ENCODE measurements around the gene C9orf152. TPM values are rescaled to one million over a fixed set of nuclear protein-coding genes. Genes with fewer than 3 reads are reported as not detected.

The C9orf152 gene
- total RNA-seq, 1 donor from 2014 or later: not detected

GRCh38 chr9:110179734-110180133 lies 28.2 kb downstream of the C9orf152 start:
- Mint-ChIP-seq H3K4me3 (ENCODE audit: low read depth) (no peak overlapping the region), H3K27me3 (no peaks in the 10 kb centered on the region), H3K36me3 (ENCODE audit: insufficient read depth) (no peaks in the 10 kb centered on the region), H3K4me1 (ENCODE audit: low read depth) (no peaks in the 10 kb centered on the region), H3K27ac (no peak overlapping the region), H3K9me3 (ENCODE audit: low read depth) (peaks cover 6% of the 10 kb centered on the region)
- TF ChIP-seq, protein P1, sequence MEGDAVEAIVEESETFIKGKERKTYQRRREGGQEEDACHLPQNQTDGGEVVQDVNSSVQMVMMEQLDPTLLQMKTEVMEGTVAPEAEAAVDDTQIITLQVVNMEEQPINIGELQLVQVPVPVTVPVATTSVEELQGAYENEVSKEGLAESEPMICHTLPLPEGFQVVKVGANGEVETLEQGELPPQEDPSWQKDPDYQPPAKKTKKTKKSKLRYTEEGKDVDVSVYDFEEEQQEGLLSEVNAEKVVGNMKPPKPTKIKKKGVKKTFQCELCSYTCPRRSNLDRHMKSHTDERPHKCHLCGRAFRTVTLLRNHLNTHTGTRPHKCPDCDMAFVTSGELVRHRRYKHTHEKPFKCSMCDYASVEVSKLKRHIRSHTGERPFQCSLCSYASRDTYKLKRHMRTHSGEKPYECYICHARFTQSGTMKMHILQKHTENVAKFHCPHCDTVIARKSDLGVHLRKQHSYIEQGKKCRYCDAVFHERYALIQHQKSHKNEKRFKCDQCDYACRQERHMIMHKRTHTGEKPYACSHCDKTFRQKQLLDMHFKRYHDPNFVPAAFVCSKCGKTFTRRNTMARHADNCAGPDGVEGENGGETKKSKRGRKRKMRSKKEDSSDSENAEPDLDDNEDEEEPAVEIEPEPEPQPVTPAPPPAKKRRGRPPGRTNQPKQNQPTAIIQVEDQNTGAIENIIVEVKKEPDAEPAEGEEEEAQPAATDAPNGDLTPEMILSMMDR (IDR thresholded peaks at IDR 0.05; ENCODE audit: unreplicated experiment): no peak
- DNase-seq (ENCODE audit: low spot score, unreplicated experiment): no peak

GRCh38 chr9:110178281-110178680 lies 29.7 kb downstream of the C9orf152 start:
- Mint-ChIP-seq H3K27me3 (no peaks in the 10 kb centered on the region), H3K4me3 (ENCODE audit: low read depth) (no peak overlapping the region), H3K4me1 (ENCODE audit: low read depth) (no peaks in the 10 kb centered on the region), H3K9me3 (ENCODE audit: low read depth) (peaks cover 6% of the 10 kb centered on the region), H3K36me3 (ENCODE audit: insufficient read depth) (no peaks in the 10 kb centered on the region), H3K27ac (no peak overlapping the region)
- TF ChIP-seq, protein P1 (IDR thresholded peaks at IDR 0.05; ENCODE audit: unreplicated experiment): no peak
- no peak for DNase-seq (ENCODE audit: low spot score, unreplicated experiment)

DNA sequence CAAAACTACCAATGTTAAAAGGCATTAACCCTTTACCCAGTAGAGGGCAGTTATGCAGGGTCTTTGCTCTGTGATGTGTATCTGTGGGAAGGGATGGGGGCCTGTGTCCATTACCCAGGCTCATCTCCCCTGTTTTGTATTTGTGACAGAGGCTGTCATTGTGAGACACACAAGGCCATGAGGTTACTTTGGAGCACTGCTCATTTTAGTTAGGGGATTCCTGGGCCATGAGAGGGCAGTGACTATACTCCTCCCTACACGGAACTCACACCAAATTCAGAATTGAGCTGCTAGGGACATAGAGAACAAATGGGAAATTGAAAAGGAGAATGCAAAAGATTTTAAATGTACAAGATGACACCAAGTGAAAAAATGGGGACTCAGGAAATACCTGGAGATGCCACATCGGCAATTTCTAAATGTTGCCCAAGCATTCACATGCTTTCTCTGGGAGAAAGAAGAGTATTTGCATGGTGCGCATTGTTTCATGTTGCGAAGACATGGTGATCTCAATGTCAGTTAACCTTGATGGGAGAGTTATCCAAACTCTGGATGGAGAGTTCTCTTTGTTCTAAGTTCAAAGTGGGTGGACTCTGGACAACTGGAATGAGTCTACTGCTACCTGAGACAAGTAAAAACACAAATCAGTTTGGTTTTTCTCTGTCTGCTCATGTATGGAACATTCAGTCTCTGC lies 32.5 kb downstream of the C9orf152 start:
- Mint-ChIP-seq H3K4me3 (ENCODE audit: low read depth) (no peak overlapping the region), H3K4me1 (ENCODE audit: low read depth) (no peaks in the 10 kb centered on the region), H3K9me3 (ENCODE audit: low read depth) (no peaks in the 10 kb centered on the region), H3K27me3 (no peaks in the 10 kb centered on the region), H3K27ac (no peak overlapping the region), H3K36me3 (ENCODE audit: insufficient read depth) (no peaks in the 10 kb centered on the region)
- DNase-seq (ENCODE audit: low spot score, unreplicated experiment): no peak
- TF ChIP-seq, protein P1 (IDR thresholded peaks at IDR 0.05; ENCODE audit: unreplicated experiment): no peak

GRCh38 chr9:110173322-110173642 lies 34.7 kb downstream of the C9orf152 start:
- no peak for DNase-seq (ENCODE audit: low spot score, unreplicated experiment)
- Mint-ChIP-seq H3K27me3 (no peaks in the 10 kb centered on the region), H3K27ac (no peak overlapping the region), H3K4me3 (ENCODE audit: low read depth) (peak overlapping the region; percentile 44), H3K4me1 (ENCODE audit: low read depth) (no peaks in the 10 kb centered on the region), H3K9me3 (ENCODE audit: low read depth) (no peaks in the 10 kb centered on the region), H3K36me3 (ENCODE audit: insufficient read depth) (no peaks in the 10 kb centered on the region)
- TF ChIP-seq, protein P1 (IDR thresholded peaks at IDR 0.05; ENCODE audit: unreplicated experiment): no peak

GRCh38 chr9:110170357-110171257 lies 37.4 kb downstream of the C9orf152 start:
- DNase-seq (ENCODE audit: low spot score, unreplicated experiment): no peak
- Mint-ChIP-seq H3K9me3 (ENCODE audit: low read depth) (no peaks in the 10 kb centered on the region), H3K27ac (no peak overlapping the region), H3K4me1 (ENCODE audit: low read depth) (no peaks in the 10 kb centered on the region), H3K36me3 (ENCODE audit: insufficient read depth) (no peaks in the 10 kb centered on the region), H3K4me3 (ENCODE audit: low read depth) (no peak overlapping the region), H3K27me3 (no peaks in the 10 kb centered on the region)
- TF ChIP-seq, protein P1 (IDR thresholded peaks at IDR 0.05; ENCODE audit: unreplicated experiment): no peak
